Adipocyte (in vitro differentiated cells): ENCODE data around the gene ANKRD42.

Experiments
- DNase-seq: peaks from one replicate; pipeline ENCODE4 v3.0.0-alpha.2; 2015; ENCODE audit warnings: low read depth
- H3K27me3 ChIP-seq: replicated peaks from 2 replicates; pipeline ENCODE4 v1.7.0; 2013; ENCODE audit warnings: mild to moderate bottlenecking, low read length, moderate library complexity; ENCODE audit not compliant: control insufficient read depth, insufficient read depth
- H3K36me3 ChIP-seq: 2 replicates; pipeline ENCODE4 v1.7.0; 2013; ENCODE audit warnings: low read length, mild to moderate bottlenecking, moderate library complexity; ENCODE audit not compliant: control insufficient read depth, insufficient read depth, severe bottlenecking
- H3K4me1 ChIP-seq: 2 replicates; pipeline ENCODE4 v1.7.0; 2013; ENCODE audit warnings: mild to moderate bottlenecking, low read length, moderate library complexity; ENCODE audit not compliant: control insufficient read depth, insufficient read depth
- H3K4me3 ChIP-seq: 2 replicates; pipeline ENCODE4 v1.7.0; 2013; ENCODE audit warnings: mild to moderate bottlenecking, low read length, moderate library complexity
- H3K9ac ChIP-seq: 2 replicates; pipeline ENCODE4 v1.7.0; 2013; ENCODE audit warnings: mild to moderate bottlenecking, low read length, moderate library complexity
- H3K9me3 ChIP-seq: 2 replicates; pipeline ENCODE4 v1.7.0; 2013; ENCODE audit warnings: mild to moderate bottlenecking, low read length, moderate library complexity; ENCODE audit not compliant: control insufficient read depth

Gene ANKRD42

GRCh38 chr11:83275888-83276641 is 82.6 kb downstream of the ANKRD42 start:
- no peaks in the 10 kb centered on the region for H3K27me3 ChIP-seq
- peaks cover 23% of the 10 kb centered on the region for H3K4me1 ChIP-seq
- no peak overlapping the region for H3K4me3 ChIP-seq
- no peaks in the 10 kb centered on the region for H3K9me3 ChIP-seq
- DNase-seq = no peak
- H3K36me3 ChIP-seq = peaks cover 68% of the 10 kb centered on the region
- no peak overlapping the region for H3K9ac ChIP-seq

- Histone ChIP-seq H3K9ac (no peak overlapping the region), H3K4me3 (no peak overlapping the region), H3K4me1 (peaks cover 28% of the 10 kb centered on the region), H3K36me3 (peaks cover 56% of the 10 kb centered on the region), H3K9me3 (no peaks in the 10 kb centered on the region), H3K27me3 (no peaks in the 10 kb centered on the region)
- peak; percentile 36 for DNase-seq
Measured at GRCh38 chr11:83278351-83278750, 84.8 kb downstream of the ANKRD42 start.

GRCh38 chr11:83280256-83280655 is 86.7 kb downstream of the ANKRD42 start:
- Histone ChIP-seq H3K9me3 (no peaks in the 10 kb centered on the region), H3K4me3 (no peak overlapping the region), H3K36me3 (peaks cover 37% of the 10 kb centered on the region)

GRCh38 chr11:83282084-83282716 is 88.7 kb downstream of the ANKRD42 start:
- peak; percentile 15 for DNase-seq
- Histone ChIP-seq H3K36me3 (peaks cover 20% of the 10 kb centered on the region), H3K27me3 (no peaks in the 10 kb centered on the region), H3K4me3 (peak overlapping the region; percentile 0), H3K9ac (peak overlapping the region; percentile 10), H3K9me3 (no peaks in the 10 kb centered on the region), H3K4me1 (peaks cover 35% of the 10 kb centered on the region)

More at GRCh38 chr11:83280256-83280655, 86.7 kb downstream of the ANKRD42 start:
- Histone ChIP-seq H3K9ac (no peak overlapping the region), H3K4me1 (peaks cover 39% of the 10 kb centered on the region), H3K27me3 (no peaks in the 10 kb centered on the region)
- peak; percentile 22 for DNase-seq

- H3K9me3 ChIP-seq = no peaks in the 10 kb centered on the region
- peak overlapping the region; percentile 91 for H3K4me3 ChIP-seq
- peak overlapping the region; percentile 94 for H3K9ac ChIP-seq
- H3K27me3 ChIP-seq = no peaks in the 10 kb centered on the region
- peaks cover 29% of the 10 kb centered on the region for H3K4me1 ChIP-seq
- DNase-seq = peak; percentile 15
- H3K36me3 ChIP-seq = peaks cover 4% of the 10 kb centered on the region
Measured at GRCh38 chr11:83284501-83285150, 91.1 kb downstream of the ANKRD42 start.

- H3K4me3 ChIP-seq = peak overlapping the region; percentile 91
- DNase-seq = no peak
- peaks cover 29% of the 10 kb centered on the region for H3K4me1 ChIP-seq
Measured at GRCh38 chr11:83285151-83285770, 91.7 kb downstream of the ANKRD42 start.

GRCh38 chr11:83285771-83286528 is 92.4 kb downstream of the ANKRD42 start, which contains the start of gene CCDC90B:
TSS of gene CCDC90B (minus strand) at chr11:83286367. CDS start at chr11:83285972, 395 bp downstream.
- peak within 1 kb of the TSS; percentile 94 for H3K9ac ChIP-seq

More at GRCh38 chr11:83285151-83285770, 91.7 kb downstream of the ANKRD42 start:
- Histone ChIP-seq H3K27me3 (no peaks in the 10 kb centered on the region), H3K36me3 (no peaks in the 10 kb centered on the region), H3K9ac (peak overlapping the region; percentile 94), H3K9me3 (no peaks in the 10 kb centered on the region)

GRCh38 chr11:83287631-83288030 is 94.1 kb downstream of the ANKRD42 start:
- DNase-seq = no peak

More at GRCh38 chr11:83285771-83286528, 92.4 kb downstream of the ANKRD42 start, which contains the start of gene CCDC90B:
- H3K9me3 ChIP-seq = no peaks in the 10 kb centered on the region
- peak; percentile 98 for DNase-seq
- peaks cover 29% of the 10 kb centered on the region for H3K4me1 ChIP-seq
- H3K36me3 ChIP-seq = no peaks in the 10 kb centered on the region
- peak within 1 kb of the TSS; percentile 91 for H3K4me3 ChIP-seq
- H3K27me3 ChIP-seq = no peaks in the 10 kb centered on the region

GRCh38 chr11:83292709-83293456 is 99.4 kb downstream of the ANKRD42 start:
- Histone ChIP-seq H3K36me3 (no peaks in the 10 kb centered on the region), H3K4me1 (peaks cover 2% of the 10 kb centered on the region), H3K9ac (no peak overlapping the region), H3K27me3 (no peaks in the 10 kb centered on the region), H3K4me3 (no peak overlapping the region), H3K9me3 (no peaks in the 10 kb centered on the region)
- peak; percentile 90 for DNase-seq

More at GRCh38 chr11:83287631-83288030, 94.1 kb downstream of the ANKRD42 start:
- Histone ChIP-seq H3K4me1 (peaks cover 19% of the 10 kb centered on the region), H3K9ac (no peak overlapping the region), H3K9me3 (no peaks in the 10 kb centered on the region), H3K4me3 (no peak overlapping the region), H3K27me3 (no peaks in the 10 kb centered on the region), H3K36me3 (no peaks in the 10 kb centered on the region)

- no peaks in the 10 kb centered on the region for H3K36me3 ChIP-seq
- H3K4me1 ChIP-seq = peaks cover 2% of the 10 kb centered on the region
- H3K9ac ChIP-seq = no peak overlapping the region
- no peak overlapping the region for H3K4me3 ChIP-seq
- H3K27me3 ChIP-seq = no peaks in the 10 kb centered on the region
- DNase-seq = no peak
- no peaks in the 10 kb centered on the region for H3K9me3 ChIP-seq
Measured at GRCh38 chr11:83293457-83293774, 99.9 kb downstream of the ANKRD42 start.
